NCI-H146 treated with DMSO at 0.1 percent for 48 hours (cell line): ENCODE results near the gene FBXO28.

ENCODE experiments used
- DNase-seq: peaks from one replicate; lab custom pipeline; 2025; ENCODE audit not compliant: unreplicated experiment; lab: John Stamatoyannopoulos, UW

Gene FBXO28

GRCh38 chr1:224095339-224095738 lies 18.6 kb upstream of the FBXO28 start:
- no peak for DNase-seq

- no peak for DNase-seq
These were observed 18.0 kb upstream of the FBXO28 start for GRCh38 chr1:224095867-224096266.

GRCh38 chr1:224096773-224097172 lies 17.1 kb upstream of the FBXO28 start:
- no peak for DNase-seq

- DNase-seq, result no peak
These were observed 15.9 kb upstream of the FBXO28 start for GRCh38 chr1:224098007-224098406.

DNA sequence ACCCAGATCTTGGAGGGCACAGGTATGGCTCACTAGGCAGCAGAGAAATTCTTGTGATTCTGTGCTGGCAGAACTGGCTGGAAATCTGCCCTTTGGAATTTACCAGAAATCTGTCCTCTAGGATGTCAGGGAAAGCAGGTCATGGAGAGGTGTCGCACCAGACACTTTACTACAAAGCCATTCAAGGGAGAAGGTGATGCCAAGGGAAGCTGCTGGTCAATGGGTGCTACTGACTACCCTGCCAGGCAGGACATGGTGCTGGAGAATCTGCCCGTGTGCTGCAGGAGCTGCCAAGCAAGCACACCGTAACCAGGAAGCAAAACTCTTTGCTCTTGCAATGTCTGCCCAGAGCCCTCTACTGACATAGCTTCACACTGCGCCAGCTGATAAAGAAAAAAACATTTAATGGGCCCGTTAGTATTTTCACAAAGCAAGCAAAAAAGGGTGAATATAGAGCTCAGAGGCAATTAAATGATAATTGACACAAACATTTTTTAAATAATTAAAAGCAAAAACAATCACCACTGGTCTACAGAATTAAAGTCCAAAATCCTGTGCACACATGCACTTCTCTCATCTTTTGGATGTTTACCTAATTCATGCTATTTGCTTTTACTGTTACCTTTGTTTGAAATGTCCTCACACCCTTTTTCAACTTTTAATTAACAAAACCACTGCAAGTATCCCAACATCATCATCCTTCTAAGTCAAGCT lies 7.2 kb upstream of the FBXO28 start:
- DNase-seq, result peak; percentile 26

DNA sequence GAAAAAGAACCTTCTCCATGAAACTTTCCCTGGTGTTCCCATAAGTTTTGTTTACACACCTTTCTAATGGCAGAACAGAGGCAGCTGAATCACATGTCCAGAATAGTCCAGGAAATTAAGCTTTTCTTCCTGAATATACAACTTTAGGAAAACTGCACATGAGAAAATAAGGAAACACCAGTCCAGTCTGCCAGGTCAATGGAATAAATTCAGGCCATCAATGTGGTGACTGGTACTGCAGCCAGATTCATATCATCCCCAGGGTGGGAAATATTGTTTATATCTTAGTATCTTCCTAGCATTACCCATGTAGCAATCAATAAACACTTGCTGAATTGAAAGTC lies 6.7 kb upstream of the FBXO28 start:
- DNase-seq, result no peak

GRCh38 chr1:224108991-224109390 lies 4.9 kb upstream of the FBXO28 start:
- no peak for DNase-seq

- DNase-seq, result no peak
These were observed 3.9 kb upstream of the FBXO28 start for GRCh38 chr1:224109981-224110380.

GRCh38 chr1:224113005-224113404 lies 906 bp upstream of the FBXO28 start:
- no peak for DNase-seq

DNA sequence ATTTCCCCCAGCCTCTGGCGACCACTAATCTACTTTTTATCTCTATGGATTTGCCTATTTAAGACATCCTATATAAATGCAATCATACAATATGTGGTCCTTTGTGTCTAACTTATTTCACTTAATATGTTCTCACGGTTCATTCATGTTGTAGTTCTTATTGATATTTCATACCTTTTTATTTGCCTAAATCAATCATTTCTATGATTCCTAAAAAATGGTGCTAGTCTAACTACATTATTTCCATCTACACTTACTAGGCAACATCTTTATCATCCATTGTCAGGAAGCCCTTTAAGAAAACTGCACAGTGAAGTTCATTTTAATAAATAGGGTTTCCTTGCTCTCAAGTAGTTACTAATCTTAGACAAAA lies 380 bp upstream of the FBXO28 start:
- no peak for DNase-seq

GRCh38 chr1:224114787-224115175 lies 870 bp downstream of the FBXO28 start:
- DNase-seq, result no peak

- DNase-seq, result peak; percentile 68
These were observed 2.2 kb downstream of the FBXO28 start for GRCh38 chr1:224116131-224116530.

GRCh38 chr1:224118688-224119087 lies 4.8 kb downstream of the FBXO28 start:
- no peak for DNase-seq

- no peak for DNase-seq
These were observed 9.2 kb downstream of the FBXO28 start for GRCh38 chr1:224123136-224123535.

DNA sequence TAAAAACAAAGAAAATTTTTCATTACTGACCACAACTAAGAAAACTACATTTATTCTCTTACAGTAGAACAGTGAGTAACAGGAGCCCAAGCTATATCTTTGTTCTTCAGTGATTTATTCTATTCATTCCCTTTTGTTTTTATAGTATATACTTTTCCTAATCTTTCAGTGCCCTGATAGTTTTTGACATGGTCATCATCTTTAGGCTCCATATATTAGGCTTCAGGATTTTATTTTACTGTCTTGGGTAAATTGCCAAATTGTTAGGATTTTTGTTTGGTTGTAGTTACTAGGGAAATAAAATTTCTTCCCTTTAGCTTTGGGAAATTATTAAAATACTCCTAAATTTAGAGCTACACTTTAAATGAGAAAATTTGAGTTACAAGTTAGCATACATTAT lies 10.3 kb downstream of the FBXO28 start:
- no peak for DNase-seq

DNA sequence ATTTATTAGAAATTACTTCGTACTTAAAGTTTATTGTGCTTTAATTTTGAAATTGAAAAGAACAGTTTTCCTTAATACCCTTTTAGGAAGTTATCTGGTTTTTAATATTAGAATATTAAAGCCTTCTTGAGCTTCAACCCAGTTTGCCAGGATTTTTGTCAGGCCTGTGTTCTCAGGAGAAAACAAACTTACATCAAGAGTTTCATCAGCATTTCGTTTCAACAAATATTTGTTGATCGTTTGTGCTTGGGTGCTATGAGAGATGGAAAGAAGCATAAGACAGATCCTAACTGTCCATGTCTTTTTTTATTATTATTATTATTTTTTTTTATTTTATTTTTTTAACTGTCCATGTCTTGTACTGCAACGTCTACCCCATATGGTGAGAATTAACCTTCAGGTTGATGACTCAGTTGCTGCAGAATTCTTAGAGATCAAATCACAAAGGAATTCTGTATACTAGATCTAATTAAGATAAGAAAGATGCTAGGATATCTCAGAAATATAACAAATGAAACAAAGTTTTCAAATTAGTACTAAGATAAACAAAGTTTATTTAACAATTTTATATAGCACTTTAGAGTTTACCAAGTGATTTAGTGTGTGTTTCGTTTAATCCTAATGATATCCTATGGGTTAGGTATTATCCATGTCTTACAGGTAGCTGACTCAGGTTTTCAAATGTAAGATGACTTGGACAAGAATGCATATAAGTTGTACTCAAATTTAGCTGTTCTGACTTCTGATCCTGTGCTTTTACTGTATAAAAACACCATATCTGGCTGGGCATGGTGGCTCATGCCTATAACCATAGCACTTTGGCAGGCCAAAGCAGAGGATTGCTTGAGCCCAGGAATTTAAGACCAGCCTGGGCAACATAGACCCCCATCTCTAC lies 14.3 kb downstream of the FBXO28 start:
- no peak for DNase-seq

- no peak for DNase-seq
These were observed 17.3 kb downstream of the FBXO28 start for GRCh38 chr1:224131253-224131652.

DNA sequence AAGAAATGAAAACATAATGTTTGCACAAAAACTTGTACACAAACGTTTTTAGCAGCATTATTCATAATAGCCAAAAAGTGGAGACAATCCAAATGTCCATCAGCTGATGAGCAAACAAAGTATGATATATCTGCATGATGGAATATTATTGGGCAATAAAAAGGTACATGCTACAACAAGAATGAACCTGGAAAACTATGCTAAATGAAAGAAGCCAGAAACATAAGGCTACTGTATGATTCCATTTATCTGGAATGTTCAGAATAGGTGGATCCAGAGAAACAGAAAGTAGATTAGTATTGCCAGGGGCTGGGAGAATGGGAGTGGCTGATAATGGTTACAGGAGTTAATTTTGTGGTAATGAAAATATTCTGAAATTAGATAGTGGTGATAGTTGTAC lies 19.0 kb downstream of the FBXO28 start:
- DNase-seq, result no peak

DNA sequence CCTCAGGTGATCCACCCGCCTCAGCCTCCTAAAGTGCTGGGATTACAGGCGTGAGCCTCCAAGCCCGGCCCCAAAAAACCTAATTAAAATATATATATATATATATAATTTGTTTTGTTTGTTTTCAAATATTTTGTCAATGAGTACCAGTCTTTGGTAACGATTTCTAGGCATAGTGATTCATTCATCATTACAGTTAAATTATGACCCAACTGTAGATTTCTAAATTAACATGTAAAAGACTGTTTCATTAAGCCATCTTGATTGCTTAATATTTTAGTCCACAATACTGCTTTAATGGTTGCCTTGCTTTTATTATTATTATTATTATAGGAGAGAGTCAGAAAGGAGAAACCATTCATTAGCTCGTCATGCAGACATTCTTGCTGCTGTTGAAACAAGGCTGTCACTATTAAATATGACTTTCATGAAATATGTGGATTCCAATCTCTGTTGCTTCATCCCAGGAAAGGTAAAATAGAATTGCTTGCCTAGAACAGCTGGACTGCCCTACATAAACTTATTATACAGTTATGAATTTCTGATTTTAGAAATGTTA lies 19.9 kb downstream of the FBXO28 start:
- DNase-seq, result no peak

- DNase-seq, result no peak
These were observed 23.6 kb downstream of the FBXO28 start for GRCh38 chr1:224137518-224137917.

DNA sequence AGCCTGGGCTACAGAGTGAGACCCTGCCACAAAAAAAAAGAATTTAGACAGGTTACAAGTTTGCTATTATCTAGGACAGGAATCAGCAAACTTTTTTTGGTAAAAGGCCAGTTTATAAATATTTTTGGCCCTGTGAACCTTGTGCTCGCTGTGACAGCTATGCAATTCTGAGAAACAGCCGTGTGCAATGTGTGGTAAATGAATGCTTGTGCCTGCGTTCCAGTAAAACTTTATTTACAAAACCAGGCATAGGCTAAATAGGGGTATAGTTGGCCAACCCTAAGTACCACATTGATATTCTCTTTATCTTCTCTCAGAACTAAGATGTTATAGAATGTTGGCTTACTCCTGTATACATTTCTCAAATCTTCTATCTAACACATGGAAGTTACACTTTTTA lies 24.3 kb downstream of the FBXO28 start:
- no peak for DNase-seq

DNA sequence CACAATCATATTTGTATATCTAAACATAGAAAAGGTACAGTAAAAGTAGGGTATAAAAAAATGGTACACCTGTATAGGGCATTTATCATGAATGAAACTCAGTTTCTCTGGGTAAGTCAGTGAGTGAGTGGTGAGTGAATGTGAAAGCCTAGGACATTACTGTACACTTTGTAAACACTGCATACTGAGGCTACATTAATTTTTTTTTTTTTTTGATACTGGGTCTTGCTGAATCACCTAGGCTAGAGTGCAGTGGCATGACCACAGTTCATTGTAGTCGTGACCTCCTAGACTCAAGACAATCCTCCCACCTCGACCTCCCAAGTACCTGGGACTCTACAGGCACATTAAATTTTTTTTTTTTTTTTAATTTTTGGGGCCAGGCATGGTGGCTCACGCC lies 27.8 kb downstream of the FBXO28 start:
- no peak for DNase-seq
